BE2C (cell line): ENCODE results near the gene CDKL4.
"Not testable (repeated sequence)": the region's sequence is repeated elsewhere in the genome, so short reads cannot be mapped to it uniquely, and the experiment has no call there.

Experiments
- DNase-seq: peaks from one replicate; pipeline ENCODE4 v3.0.0-alpha.2; 2020
- H3K27me3 ChIP-seq: fragments of 250-450 bp; sonication (Bioruptor Pico); 2 replicates; pipeline ENCODE4 v1.5.1; 2020; ENCODE audit warnings: mild to moderate bottlenecking
- H3K36me3 ChIP-seq: fragments of 250-450 bp; sonication (Bioruptor Pico); 2 replicates; pipeline ENCODE4 v1.5.1; 2020; ENCODE audit warnings: mild to moderate bottlenecking
- H3K4me1 ChIP-seq: fragments of 250-450 bp; sonication (Bioruptor Pico); 2 replicates; pipeline ENCODE4 v1.5.1; 2020
- H3K4me3 ChIP-seq: 2 replicates; pipeline ENCODE4 v1.5.1; 2011; ENCODE audit warnings: low read depth, low read length
- H3K9me3 ChIP-seq: fragments of 250-450 bp; sonication (Bioruptor Pico); 2 replicates; pipeline ENCODE4 v1.5.1; 2020
- CTCF ChIP-seq: IDR thresholded peaks from 2 replicates; pipeline ENCODE4 v1.5.1; 2012; ENCODE audit warnings: mild to moderate bottlenecking, low read depth, low read length

The CDKL4 gene

DNA sequence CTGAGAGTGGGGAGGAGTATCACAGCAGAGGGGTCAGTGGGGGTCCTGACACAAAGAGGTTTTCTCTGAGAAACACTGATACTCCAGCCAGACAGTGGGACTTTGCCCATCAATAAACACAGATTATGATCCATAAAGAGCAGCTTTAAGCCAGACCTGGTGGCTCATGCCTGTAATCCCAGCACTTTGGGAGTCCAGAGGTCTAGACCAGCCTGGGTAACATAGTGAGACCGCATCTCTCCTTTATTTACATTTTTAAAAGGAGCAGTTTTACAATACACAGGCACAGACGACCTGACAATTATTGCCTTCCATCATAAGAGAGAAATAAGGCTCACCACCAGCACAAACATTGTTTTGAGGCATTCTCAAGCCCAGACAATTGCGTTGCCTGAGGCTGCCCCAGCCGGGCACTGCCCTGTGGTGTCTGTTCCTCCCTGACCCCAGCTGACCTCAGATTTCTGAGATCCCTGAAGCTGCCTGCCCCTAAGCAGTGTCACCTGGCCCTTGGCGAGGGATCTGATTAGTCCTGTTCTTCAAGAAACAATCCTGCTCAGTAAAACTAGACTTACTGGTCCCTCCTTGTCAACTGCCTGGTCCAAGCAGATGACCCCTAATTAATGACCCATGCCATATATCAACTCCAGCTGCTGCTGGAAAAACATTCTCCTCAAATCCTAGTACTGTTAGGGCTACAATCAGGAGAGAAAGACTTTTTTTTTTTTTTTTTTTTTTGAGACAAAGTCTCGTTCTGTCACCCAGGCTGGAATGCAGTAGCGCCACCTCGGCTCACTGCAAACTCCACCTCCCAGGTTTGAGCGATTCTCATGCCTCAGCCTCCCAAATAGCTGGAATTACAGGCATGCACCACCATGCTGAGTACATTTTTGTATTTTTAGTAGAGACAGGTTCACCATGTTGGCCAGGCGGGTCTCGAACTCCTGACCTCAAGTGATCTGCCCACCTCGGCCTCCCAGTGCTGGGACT is 63.5 kb downstream of the CDKL4 start:
- no peak for TF ChIP-seq CTCF

GRCh38 chr2:39178756-39179155 is 65.0 kb downstream of the CDKL4 start:
- no peak for TF ChIP-seq CTCF
- H3K4me3 ChIP-seq = no peak overlapping the region
- H3K36me3 ChIP-seq = no peaks in the 10 kb centered on the region
- H3K4me1 ChIP-seq = no peaks in the 10 kb centered on the region; the same call in 1 of the 2 replicates
- no peaks in the 10 kb centered on the region for H3K27me3 ChIP-seq
- no peak for DNase-seq
- H3K9me3 ChIP-seq = no peaks in the 10 kb centered on the region

More for the DNA sequence above, 63.5 kb downstream of the CDKL4 start:
- no peak overlapping the region for H3K4me3 ChIP-seq
- H3K4me1 ChIP-seq = no peaks in the 10 kb centered on the region; the same call in 1 of the 2 replicates
- H3K36me3 ChIP-seq = no peaks in the 10 kb centered on the region
- no peak for DNase-seq
- H3K27me3 ChIP-seq = no peaks in the 10 kb centered on the region
- H3K9me3 ChIP-seq = no peaks in the 10 kb centered on the region

DNA sequence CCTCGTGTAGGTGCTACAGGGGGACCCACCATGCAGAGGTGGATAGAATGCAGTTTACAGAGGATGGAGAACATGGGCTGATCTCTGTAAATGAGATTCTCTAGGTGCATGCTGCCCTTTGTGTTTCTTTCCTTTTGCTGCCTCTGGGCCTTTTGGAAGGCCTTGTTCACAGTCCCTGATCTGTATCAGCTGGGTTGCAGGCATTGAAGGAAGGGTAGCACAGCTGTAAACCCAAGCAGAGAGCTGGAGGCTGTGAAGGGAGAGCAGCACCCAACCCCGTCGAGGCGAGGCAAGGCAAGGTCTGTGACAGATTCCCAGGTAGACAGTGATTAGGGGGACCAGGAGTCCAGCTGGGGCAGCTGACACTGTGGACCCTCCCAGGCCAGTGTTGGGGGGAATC is 66.8 kb downstream of the CDKL4 start:
- TF ChIP-seq CTCF = no peak
- no peaks in the 10 kb centered on the region for H3K36me3 ChIP-seq
- no peaks in the 10 kb centered on the region for H3K9me3 ChIP-seq
- DNase-seq = peak; percentile 20
- no peak overlapping the region for H3K4me3 ChIP-seq
- no peaks in the 10 kb centered on the region; the same call in 1 of the 2 replicates for H3K4me1 ChIP-seq
- no peaks in the 10 kb centered on the region for H3K27me3 ChIP-seq

DNA sequence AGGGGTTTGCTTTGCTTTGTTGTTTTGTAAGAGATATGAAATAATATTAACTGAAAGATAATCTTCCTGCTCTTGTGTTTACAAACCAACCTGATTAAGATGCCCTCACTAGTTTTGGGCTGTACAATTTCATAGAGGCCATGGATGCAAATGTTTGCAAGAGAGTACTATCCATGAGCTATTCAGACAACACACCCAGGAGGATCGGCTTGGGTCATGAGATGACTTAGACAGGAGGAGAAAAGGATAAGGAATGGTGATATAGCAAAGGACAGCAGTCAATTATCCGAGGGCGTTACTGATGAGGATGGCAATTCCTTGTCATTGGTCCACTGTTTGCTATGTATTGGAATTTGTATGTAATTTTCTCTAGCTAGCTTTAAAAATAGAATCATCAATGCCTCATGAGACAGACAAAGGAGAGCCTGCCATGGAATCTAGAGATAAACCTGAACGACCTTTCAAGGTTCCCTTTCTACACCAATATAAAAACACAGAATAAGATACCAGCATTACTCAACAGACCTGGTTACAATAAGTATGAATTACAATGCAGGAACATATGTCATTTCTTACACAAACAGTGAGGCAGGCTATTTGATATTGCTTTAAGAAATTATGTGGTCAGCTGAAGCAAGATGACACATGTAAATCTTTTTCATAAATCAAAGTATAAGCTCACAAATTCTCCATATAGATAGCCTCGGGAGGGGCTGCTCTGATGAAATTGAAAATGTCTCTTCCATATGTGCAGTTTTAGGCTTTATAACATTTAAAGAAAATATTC is 68.6 kb downstream of the CDKL4 start:
- Histone ChIP-seq H3K36me3 (no peaks in the 10 kb centered on the region), H3K4me3 (no peak overlapping the region), H3K27me3 (no peaks in the 10 kb centered on the region), H3K4me1 (no peaks in the 10 kb centered on the region; the same call in 1 of the 2 replicates), H3K9me3 (no peaks in the 10 kb centered on the region)
- no peak for DNase-seq
- TF ChIP-seq CTCF = no peak

- Histone ChIP-seq H3K36me3 (no peaks in the 10 kb centered on the region), H3K4me3 (no peak overlapping the region), H3K27me3 (no peaks in the 10 kb centered on the region), H3K4me1 (no peaks in the 10 kb centered on the region), H3K9me3 (no peaks in the 10 kb centered on the region)
- DNase-seq = no peak
- TF ChIP-seq CTCF = no peak
These were observed 69.7 kb downstream of the CDKL4 start for GRCh38 chr2:39174022-39174421.

DNA sequence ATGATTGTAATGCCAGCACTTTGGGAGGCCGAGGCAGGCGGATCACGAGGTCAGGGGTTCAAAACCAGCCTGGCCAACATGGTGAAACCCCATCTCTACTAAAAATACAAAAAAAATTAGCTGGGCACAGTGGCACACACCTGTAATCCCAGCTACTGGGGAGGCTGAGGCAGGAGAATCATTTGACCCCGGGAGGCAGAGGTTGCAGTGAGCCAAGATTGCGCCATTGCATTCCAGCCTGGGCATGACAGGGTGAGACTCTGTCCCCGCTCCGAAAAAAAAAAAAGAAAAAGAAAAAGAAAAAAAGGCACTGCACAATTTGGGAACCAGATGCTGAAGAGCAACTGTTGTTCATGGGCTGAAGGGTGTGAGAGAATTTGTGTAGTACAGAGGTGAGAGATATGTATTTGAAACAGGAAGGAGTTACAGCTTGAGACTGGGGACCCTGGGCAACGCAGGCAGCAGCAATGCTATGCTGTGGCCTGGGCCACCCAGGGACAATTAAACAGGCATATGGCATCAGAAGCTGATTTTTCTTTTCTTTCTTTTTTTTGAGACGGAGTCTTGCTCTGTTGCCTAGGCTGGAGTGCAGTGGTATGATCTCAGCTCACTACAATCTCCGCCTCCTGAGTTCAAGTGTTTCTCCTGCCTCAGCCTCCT is 71.6 kb downstream of the CDKL4 start:
- DNase-seq, H3K36me3 ChIP-seq, H3K4me1 ChIP-seq, H3K27me3 ChIP-seq, H3K4me3 ChIP-seq, H3K9me3 ChIP-seq: not testable (repeated sequence)
